Heart left ventricle (tissue), 13 donors: Measurements from ENCODE around the gene LRP10.

Experiments
- CTCF ChIP-seq, 12 donors: fragments of 200-600 bp; sonication (generic) in 4 of 12; IDR thresholded peaks; one replicate each; pipeline versions ENCODE4 v1.5.0 to v1.8.0; 2018 to 2022; ENCODE audit warnings: antibody characterized with exemption in 12 of 12, mild to moderate bottlenecking in 5 of 12
- POLR2A ChIP-seq, 2 donors: fragments of 450-650 bp; IDR thresholded peaks; one replicate each; pipeline ENCODE4 v1.6.1; 2017; ENCODE audit warnings: antibody characterized with exemption in 2 of 2, mild to moderate bottlenecking in 2 of 2, moderate library complexity in 2 of 2
- donor health status: ischemic (EF 13 %, LVEDD 7.1; RV severe dilation, severe dysfunction).
- donor health status: DM: no; HTN: yes; CAD: no.
- donor health status: DM: no; HTN: no; CAD: no.
- donor health status: ischemic (EF 25% LVEDD 6.9; RV normal size, moderate dysfunction).
- donor health status: ischemic (EF 25% LVEDD 5.7; RV mildly dilated, moderate dysfunction).
- donor health status: ischemic (EF 35%, LVEDD 5.7; RV mildly dilated, moderate dysfunction).
- donor health status: nonischemic (EF 11% LVEDD 7.7; RV severe dilation, severe dysfunction).
- donor health status: DM: yes; HTN: yes; CAD: no.
- donor health status: PGD.
- donor health status: ischemic (EF 29% LVEDD 5.4; RV normal size, mild dysfunction).
- donor health status: nonischemic (EF 23%, LVEDD 6.1; RV moderate dilation, normal function).

GRCh38 chr14:22906073-22906472 is 34.5 kb downstream of the LRP10 start:
- TF ChIP-seq CTCF (IDR thresholded peaks at IDR 0.05) (no peak), POLR2A (IDR thresholded peaks at IDR 0.05) (no peak)
